SK-N-SH (cell line): ENCODE results near the gene YTHDF1. TPM values are rescaled to one million over a fixed set of nuclear protein-coding genes. Genes with fewer than 3 reads are reported as not detected.

Source experiments
- CTCF ChIA-PET: fragments of 300-600, 350-600 bp; formaldehyde crosslinking; extraction: SDS; loops from one replicate; lab custom pipeline; 2021; lab: Yijun Ruan, JAX
- POLR2A ChIA-PET: fragments of 350-600 bp; sonication (Branson Sonifier 250); formaldehyde crosslinking; extraction: SDS; loops from one replicate; lab custom pipeline; 2020; ENCODE audit warnings: antibody characterized with exemption, inconsistent platforms; lab: Yijun Ruan, JAX
- DNase-seq: peaks from one replicate; pipeline ENCODE4 v3.0.0; 2012
- H2AFZ ChIP-seq: fragments of 200-600 bp; sonication (generic); 2 replicates; pipeline ENCODE4 v1.8.1; 2016; ENCODE audit warnings: antibody characterized with exemption, mild to moderate bottlenecking, low read depth
- H3F3A ChIP-seq: fragments of 200-600 bp; sonication (generic); replicated peaks from 2 replicates; pipeline ENCODE3; 2016; ENCODE audit warnings: antibody characterized with exemption, mild to moderate bottlenecking; ENCODE audit not compliant: insufficient read depth
- H3K27ac ChIP-seq, 2 experiments: fragments of 200-500 bp in 1 of 2; fragments of 200-600 bp in 1 of 2; sonication (Bioruptor generic) in 1 of 2; sonication (generic), shearing (Covaris generic) in 1 of 2; 2 replicates each; pipeline versions ENCODE4 v1.5.1 to v1.6.1; 2014 to 2016; ENCODE audit warnings: low read depth in 2 of 2, inconsistent platforms in 1 of 2, low read length in 1 of 2, mild to moderate bottlenecking in 1 of 2, mixed read lengths in 1 of 2
- H3K27me3 ChIP-seq: fragments of 200-600 bp; sonication (generic), shearing (Covaris generic); 2 replicates; pipeline ENCODE4 v1.6.1; 2016; ENCODE audit warnings: mixed run types; ENCODE audit not compliant: insufficient read depth
- H3K36me3 ChIP-seq, 2 experiments: fragments of 200-500 bp in 1 of 2; fragments of 200-600 bp in 1 of 2; sonication (Bioruptor generic) in 1 of 2; sonication (generic) in 1 of 2; replicated peaks in 1 of 2; 2 replicates each; pipeline versions ENCODE3 to v1.5.1; 2014 to 2016; ENCODE audit warnings: low read length in 1 of 2, mild to moderate bottlenecking in 1 of 2; ENCODE audit not compliant: insufficient read depth in 2 of 2, control insufficient read depth in 1 of 2
- H3K4me1 ChIP-seq, 2 experiments: fragments of 200-500 bp in 1 of 2; fragments of 200-600 bp in 1 of 2; sonication (Bioruptor generic) in 1 of 2; sonication (generic), shearing (Covaris generic) in 1 of 2; 2 replicates each; pipeline versions ENCODE4 v1.5.1 to v1.6.1; 2014 to 2016; ENCODE audit warnings: low read depth in 1 of 2, low read length in 1 of 2, mixed run types in 1 of 2; ENCODE audit not compliant: insufficient read depth in 2 of 2, control insufficient read depth in 1 of 2
- H3K4me2 ChIP-seq: fragments of 200-600 bp; sonication (generic), shearing (Covaris generic); 2 replicates; pipeline ENCODE4 v1.6.1; 2017; ENCODE audit warnings: mixed run types
- H3K4me3 ChIP-seq, 2 experiments: fragments of 200-500 bp in 1 of 2; fragments of 200-600 bp in 1 of 2; sonication (Bioruptor generic) in 1 of 2; sonication (generic), shearing (Covaris generic) in 1 of 2; 2 replicates each; pipeline versions ENCODE4 v1.5.1 to v1.8.1; 2014 to 2016; ENCODE audit warnings: low read depth in 2 of 2, inconsistent platforms in 1 of 2, low read length in 1 of 2, mild to moderate bottlenecking in 1 of 2, mixed read lengths in 1 of 2, moderate library complexity in 1 of 2
- H3K79me2 ChIP-seq: fragments of 200-600 bp; sonication (generic); 2 replicates; pipeline ENCODE4 v1.8.1; 2017; ENCODE audit warnings: mild to moderate bottlenecking; ENCODE audit not compliant: insufficient read depth
- H3K9ac ChIP-seq: fragments of 200-600 bp; sonication (generic); 2 replicates; pipeline ENCODE4 v1.6.1; 2017; ENCODE audit warnings: mixed run types
- H3K9me2 ChIP-seq: fragments of 200-600 bp; sonication (generic); 2 replicates; pipeline ENCODE4 v1.6.1; 2017; ENCODE audit warnings: mixed run types
- H3K9me3 ChIP-seq: fragments of 200-600 bp; sonication (generic); 2 replicates; pipeline ENCODE4 v1.6.1; 2017; ENCODE audit warnings: mixed run types, mild to moderate bottlenecking, moderate library complexity
- H4K20me1 ChIP-seq: fragments of 200-600 bp; sonication (generic); 2 replicates; pipeline ENCODE4 v1.6.1; 2017; ENCODE audit warnings: mild to moderate bottlenecking, mixed run types; ENCODE audit not compliant: insufficient read depth
- EZH2phosphoT487 ChIP-seq: fragments of 200-600 bp; sonication (generic); IDR thresholded peaks from 2 replicates; pipeline ENCODE4 v1.6.1; 2017; ENCODE audit warnings: low read depth, mixed run types, mild to moderate bottlenecking, antibody characterized with exemption, moderate library complexity, borderline replicate concordance
- FOXM1 ChIP-seq: IDR thresholded peaks from 2 replicates; pipeline ENCODE4 v1.4.0; 2012; ENCODE audit warnings: low read depth, mild to moderate bottlenecking
- GATA2 ChIP-seq: sonication (generic); formaldehyde crosslinking; IDR thresholded peaks from 2 replicates; pipeline ENCODE4 v1.5.0; 2020; ENCODE audit warnings: mild to moderate bottlenecking, missing genetic modification reagents
- MXI1 ChIP-seq: IDR thresholded peaks from 2 replicates; pipeline ENCODE4 v1.6.1; 2012; ENCODE audit warnings: mild to moderate bottlenecking, low read depth, low read length, improper control_type of control experiment
- NRF1 ChIP-seq: IDR thresholded peaks from 2 replicates; pipeline ENCODE4 v1.6.1; 2012; ENCODE audit warnings: low read depth, mild to moderate bottlenecking, low read length
- POLR2AphosphoS5 ChIP-seq: IDR thresholded peaks from 2 replicates; pipeline ENCODE4 v1.6.1; 2012; ENCODE audit warnings: low read depth, low read length
- RFX5 ChIP-seq: IDR thresholded peaks from 2 replicates; pipeline ENCODE4 v1.6.1; 2012; ENCODE audit warnings: mild to moderate bottlenecking, improper control_type of control experiment, low read length
- SIN3A ChIP-seq: IDR thresholded peaks from 2 replicates; pipeline ENCODE4 v1.6.1; 2012; ENCODE audit warnings: low read depth, mild to moderate bottlenecking, low read length, moderate library complexity, borderline replicate concordance
- SMC3 ChIP-seq: IDR thresholded peaks from 2 replicates; pipeline ENCODE4 v1.6.1; 2012; ENCODE audit warnings: low read depth, low read length, improper control_type of control experiment
- TCF12 ChIP-seq: IDR thresholded peaks from 2 replicates; pipeline ENCODE4 v1.4.0; 2012
- USF1 ChIP-seq: IDR thresholded peaks from 2 replicates; pipeline ENCODE4 v1.4.0; 2012; ENCODE audit warnings: low read depth, borderline replicate concordance
- YY1 ChIP-seq: IDR thresholded peaks from 2 replicates; pipeline ENCODE4 v1.4.0; 2012; ENCODE audit warnings: low read depth, mild to moderate bottlenecking
- WGBS: methylation state at CpG from one replicate; pipeline ENCODE4 v1.1.6; 2017; ENCODE audit warnings: low lambda C conversion rate; 5-methylcytosine and 5-hydroxymethylcytosine counted together
- polyA plus RNA-seq, 3 experiments: library from polyadenylated mRNA; depleted of rRNA; stranded (reverse); fragments of >200 nt; gene quantifications; 2 replicates each; pipeline ENCODE4 v1.2.3, GENCODE V29; 2012
- TF ChIP-seq, protein P1 (sequence below): IDR thresholded peaks from 2 replicates; pipeline ENCODE4 v1.4.0; 2012; ENCODE audit warnings: low read depth, borderline replicate concordance

The YTHDF1 gene
- polyA plus RNA-seq, 1 of the 3 experiments (the other 2 are of a cell fraction), result 17.0 TPM

DNA sequence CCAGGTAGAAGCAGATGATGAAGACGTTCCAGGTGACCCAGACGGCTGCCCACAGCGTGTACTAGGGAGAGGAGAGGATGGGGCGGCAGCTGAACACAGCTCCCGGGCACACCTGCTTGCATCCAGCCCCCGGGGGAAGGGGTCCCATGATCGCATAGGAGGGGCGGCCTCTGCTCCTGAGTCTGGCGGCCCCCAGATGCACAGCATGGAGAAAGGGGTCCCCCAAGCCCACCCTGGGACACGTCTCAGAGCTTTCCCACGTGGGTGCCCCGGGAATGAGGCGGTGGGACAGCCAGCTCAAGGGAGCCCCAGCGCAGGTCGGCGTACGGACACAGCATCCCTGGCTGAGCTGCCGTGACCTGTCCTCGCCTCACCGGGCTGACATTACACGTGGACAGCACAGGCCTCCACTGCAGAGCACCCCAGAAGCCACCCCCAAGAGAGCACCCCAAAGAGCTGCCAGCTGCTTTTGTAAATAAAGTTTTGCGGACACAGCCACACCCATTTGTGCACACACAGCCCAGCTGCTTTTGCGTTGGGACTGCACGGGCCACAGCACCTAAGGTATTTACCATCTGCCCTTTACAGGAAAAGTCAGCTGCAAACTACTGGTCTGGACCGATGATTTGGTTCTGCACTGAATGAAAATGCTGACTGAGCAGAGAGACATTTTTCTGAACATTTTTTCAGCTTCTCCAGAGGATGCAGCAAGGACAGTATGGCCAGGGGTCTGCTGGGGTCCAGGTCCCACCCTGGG is 33.1 kb upstream of the YTHDF1 start:
- TF ChIP-seq YY1 (no peak), EZH2phosphoT487 (no peak), NRF1 (no peak), USF1 (no peak), RFX5 (no peak), MXI1 (no peak), FOXM1 (no peak), SMC3 (no peak), SIN3A (no peak), TCF12 (no peak), GATA2 (no peak)
- TF ChIP-seq, protein P1, sequence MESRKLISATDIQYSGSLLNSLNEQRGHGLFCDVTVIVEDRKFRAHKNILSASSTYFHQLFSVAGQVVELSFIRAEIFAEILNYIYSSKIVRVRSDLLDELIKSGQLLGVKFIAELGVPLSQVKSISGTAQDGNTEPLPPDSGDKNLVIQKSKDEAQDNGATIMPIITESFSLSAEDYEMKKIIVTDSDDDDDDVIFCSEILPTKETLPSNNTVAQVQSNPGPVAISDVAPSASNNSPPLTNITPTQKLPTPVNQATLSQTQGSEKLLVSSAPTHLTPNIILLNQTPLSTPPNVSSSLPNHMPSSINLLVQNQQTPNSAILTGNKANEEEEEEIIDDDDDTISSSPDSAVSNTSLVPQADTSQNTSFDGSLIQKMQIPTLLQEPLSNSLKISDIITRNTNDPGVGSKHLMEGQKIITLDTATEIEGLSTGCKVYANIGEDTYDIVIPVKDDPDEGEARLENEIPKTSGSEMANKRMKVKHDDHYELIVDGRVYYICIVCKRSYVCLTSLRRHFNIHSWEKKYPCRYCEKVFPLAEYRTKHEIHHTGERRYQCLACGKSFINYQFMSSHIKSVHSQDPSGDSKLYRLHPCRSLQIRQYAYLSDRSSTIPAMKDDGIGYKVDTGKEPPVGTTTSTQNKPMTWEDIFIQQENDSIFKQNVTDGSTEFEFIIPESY, result no peak
- CTCF ChIA-PET, result interaction anchor here (0.9 to 15.6 kb wide), 4 partner anchors 25 to 193 kb away, joined by 3 to 168 read pairs (median 4); no protein-coding TSS in a partner anchor
- H3K9me3 ChIP-seq, result no peaks in the 10 kb centered on the region

DNA sequence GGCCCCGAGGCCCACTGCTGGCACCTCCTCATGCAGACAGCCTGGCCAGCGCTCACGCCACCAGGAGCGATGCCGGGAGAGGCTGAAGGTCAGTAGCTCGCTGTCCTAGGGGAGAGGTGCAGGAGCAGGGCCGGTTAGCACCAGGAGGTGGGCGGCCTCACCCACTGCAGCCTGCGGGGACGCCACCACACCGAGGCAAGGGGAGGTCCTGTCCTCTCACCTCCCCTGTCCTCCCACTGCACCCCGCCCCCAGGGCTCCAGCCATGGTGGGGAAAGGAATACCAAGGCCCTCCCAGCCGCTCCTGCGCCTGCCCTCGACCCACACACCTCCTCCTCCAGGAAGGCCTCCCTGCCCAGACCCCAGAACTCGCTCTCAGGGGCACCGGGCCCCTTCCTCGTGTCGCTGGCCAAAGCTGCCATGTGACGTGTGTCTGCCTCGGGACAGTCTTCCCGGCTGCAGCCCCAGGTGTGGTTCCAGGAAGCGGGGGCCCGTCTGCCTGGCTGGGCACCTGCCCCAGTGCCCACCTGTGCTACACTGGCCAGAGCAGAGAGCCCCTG is 31.8 kb upstream of the YTHDF1 start:
- Histone ChIP-seq H3K9ac (no peak overlapping the region), H3K4me1 (peaks cover 0 to 4% of the 10 kb centered on the region in 2 experiments; a peak in 1 of 4 replicates), H3F3A (no peaks in the 10 kb centered on the region), H3K9me2 (no peaks in the 10 kb centered on the region), H4K20me1 (no peaks in the 10 kb centered on the region), H3K36me3 (no peaks in the 10 kb centered on the region), H3K4me2 (no peak overlapping the region)
- no peak for DNase-seq
- WGBS, result 75% methylated on average over 4 of the region's 24 CpGs
- POLR2A ChIA-PET, result no interaction called here
- TF ChIP-seq POLR2AphosphoS5 (no peak), NRF1 (no peak)
- TF ChIP-seq, all 33 proteins: peak for 0
- CTCF ChIA-PET, result interaction anchor here (0.9 to 15.6 kb wide), 3 partner anchors 23 to 64 kb away, joined by 3 to 168 read pairs (median 11); no protein-coding TSS in a partner anchor
- Histone ChIP-seq H3K9me3 (no peaks in the 10 kb centered on the region), H2AFZ (no peak overlapping the region), H3K27ac (no peak overlapping the region), H3K79me2 (no peaks in the 10 kb centered on the region), H3K27me3 (peaks cover 15% of the 10 kb centered on the region; the same call in 1 of the 2 replicates), H3K4me3 (no peak overlapping the region)

More for the DNA sequence above, 33.1 kb upstream of the YTHDF1 start:
- DNase-seq, result no peak
- no peak overlapping the region for H2AFZ ChIP-seq
- H3F3A ChIP-seq, result no peaks in the 10 kb centered on the region
- H4K20me1 ChIP-seq, result no peaks in the 10 kb centered on the region
- H3K9me2 ChIP-seq, result no peaks in the 10 kb centered on the region
- peaks cover 0 to 4% of the 10 kb centered on the region in 2 experiments; a peak in 1 of 4 replicates for H3K4me1 ChIP-seq
- H3K4me2 ChIP-seq, result no peak overlapping the region
- no peak overlapping the region for H3K4me3 ChIP-seq
- H3K27ac ChIP-seq, result no peak overlapping the region
- POLR2A ChIA-PET, result no interaction called here
- whole genome bisulfite sequencing, result 56% methylated on average over 15 of the region's 25 CpGs
- H3K36me3 ChIP-seq, result no peaks in the 10 kb centered on the region
- no peaks in the 10 kb centered on the region for H3K79me2 ChIP-seq
- no peak overlapping the region for H3K9ac ChIP-seq
- peaks cover 22% of the 10 kb centered on the region for H3K27me3 ChIP-seq
